ENCODE data around the gene SGMS1.

- TF ChIP-seq CTCF (IDR thresholded peaks at IDR 0.05; ENCODE audit: low read length) (no peak), EZH2 (IDR thresholded peaks at IDR 0.05; ENCODE audit: borderline replicate concordance, low read length) (no peak)
Observed at GRCh38 chr10:50392966-50393718, 230.6 kb downstream of the SGMS1 start.

All from OCI-LY1 (cell line).